GM04504 (cell line): ENCODE results near the gene FBXO40.

Experiments
- DNase-seq: peaks from one replicate; pipeline ENCODE4 v3.0.0-alpha.2; 2012; ENCODE audit warnings: low read depth

Gene FBXO40

DNA sequence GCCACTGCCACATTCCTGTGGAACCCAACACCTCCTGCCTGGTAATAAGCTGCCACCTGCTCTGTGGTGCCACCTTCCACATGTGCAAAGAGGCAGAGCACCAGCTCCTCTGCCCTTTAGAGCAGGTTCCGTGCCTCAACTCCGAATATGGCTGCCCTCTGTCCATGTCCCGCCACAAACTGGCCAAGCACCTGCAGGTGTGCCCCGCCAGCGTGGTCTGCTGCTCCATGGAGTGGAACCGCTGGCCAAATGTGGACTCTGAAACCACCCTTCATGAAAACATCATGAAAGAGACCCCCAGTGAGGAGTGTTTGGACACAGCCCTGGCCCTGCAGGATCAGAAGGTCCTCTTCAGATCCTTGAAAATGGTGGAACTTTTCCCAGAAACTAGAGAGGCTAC, 28.3 kb downstream of the FBXO40 start:
- DNase-seq, result no peak

- no peak for DNase-seq
These were observed 31.1 kb downstream of the FBXO40 start for GRCh38 chr3:121624147-121624899.

DNA sequence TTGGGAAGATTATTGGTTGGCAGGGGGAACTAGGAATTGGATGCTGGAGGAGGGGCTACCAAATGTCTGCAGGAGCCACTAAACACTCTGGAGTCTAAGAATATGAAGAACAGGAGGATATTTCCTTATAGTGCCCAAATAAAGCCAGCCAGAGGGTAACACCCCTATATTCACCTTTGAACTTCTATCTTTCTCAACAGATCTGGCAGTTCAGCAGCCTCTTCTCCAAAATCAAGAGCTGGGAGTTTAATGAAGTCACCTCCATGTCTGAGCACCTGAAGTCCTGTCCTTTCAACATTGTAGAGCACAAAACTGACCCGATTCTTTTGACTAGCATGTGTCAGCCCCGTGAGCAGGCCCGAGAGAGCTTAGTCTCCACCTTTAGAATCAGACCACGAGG, 33.3 kb downstream of the FBXO40 start:
- no peak for DNase-seq

- DNase-seq, result no peak
These were observed 34.0 kb downstream of the FBXO40 start for GRCh38 chr3:121627211-121627610.

GRCh38 chr3:121627622-121628021, 34.4 kb downstream of the FBXO40 start:
- DNase-seq, result no peak

- no peak for DNase-seq
These were observed 36.4 kb downstream of the FBXO40 start for GRCh38 chr3:121629601-121630000.

GRCh38 chr3:121630355-121630754, 37.2 kb downstream of the FBXO40 start:
- DNase-seq, result no peak

GRCh38 chr3:121637922-121638321, 44.7 kb downstream of the FBXO40 start:
- DNase-seq, result no peak

DNA sequence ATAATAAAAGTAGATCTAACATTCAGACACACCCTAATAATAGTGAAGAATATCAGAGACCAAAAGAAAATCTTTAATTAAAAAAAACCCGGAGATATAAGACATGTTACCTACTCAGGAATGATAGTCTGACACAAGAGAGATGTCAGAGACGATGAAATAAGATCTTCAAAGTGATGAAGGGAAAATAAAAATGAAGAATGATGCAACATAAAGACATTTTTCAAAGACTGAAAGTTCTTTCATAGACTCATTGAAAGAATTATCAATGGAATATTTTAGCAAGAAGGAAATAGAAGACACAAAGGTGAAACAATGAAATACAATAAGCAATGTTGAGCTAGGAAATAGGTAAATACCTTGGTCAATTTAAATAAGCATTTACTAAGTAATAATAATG, 47.9 kb downstream of the FBXO40 start:
- DNase-seq, result no peak

DNA sequence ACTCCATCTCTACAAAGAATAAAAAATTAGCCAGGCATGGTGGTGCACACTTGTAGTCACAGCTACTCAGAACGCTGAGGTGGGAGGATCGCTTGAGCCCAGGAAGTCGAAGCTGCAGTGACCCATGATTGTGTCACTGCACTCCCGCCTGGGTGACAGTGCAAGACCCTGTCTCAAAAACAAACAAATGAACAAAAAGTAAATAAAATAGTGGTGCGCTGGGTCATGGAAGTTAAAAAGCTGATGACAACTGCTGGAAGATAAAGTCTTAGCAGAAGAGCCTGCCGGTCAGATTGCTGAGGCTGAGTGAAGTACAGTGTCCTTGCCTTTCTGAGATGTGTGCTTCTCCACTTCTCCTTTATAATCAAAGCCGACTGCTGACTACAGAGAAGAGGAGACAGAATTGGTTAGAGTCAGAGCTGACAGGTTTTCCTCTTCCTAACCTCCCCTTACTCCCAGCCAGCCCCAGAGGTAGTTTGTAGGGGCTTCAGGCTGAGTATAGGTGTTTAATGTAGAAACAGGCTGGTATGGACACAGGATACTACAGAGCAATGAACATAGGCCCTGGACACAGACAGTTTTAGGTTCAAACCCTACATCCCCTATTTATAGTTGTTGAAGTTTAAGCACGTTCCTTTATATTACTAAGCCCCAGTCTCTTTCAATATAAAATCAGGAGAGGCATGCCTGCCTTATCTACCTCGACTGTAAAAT, 49.6 kb downstream of the FBXO40 start:
- no peak for DNase-seq

- no peak for DNase-seq
These were observed 51.9 kb downstream of the FBXO40 start for GRCh38 chr3:121645054-121645453.

- no peak for DNase-seq
These were observed 55.2 kb downstream of the FBXO40 start for GRCh38 chr3:121648219-121648958.

GRCh38 chr3:121649645-121650044, 56.5 kb downstream of the FBXO40 start:
- no peak for DNase-seq

- DNase-seq, result no peak
These were observed 58.5 kb downstream of the FBXO40 start for GRCh38 chr3:121651684-121652083.

DNA sequence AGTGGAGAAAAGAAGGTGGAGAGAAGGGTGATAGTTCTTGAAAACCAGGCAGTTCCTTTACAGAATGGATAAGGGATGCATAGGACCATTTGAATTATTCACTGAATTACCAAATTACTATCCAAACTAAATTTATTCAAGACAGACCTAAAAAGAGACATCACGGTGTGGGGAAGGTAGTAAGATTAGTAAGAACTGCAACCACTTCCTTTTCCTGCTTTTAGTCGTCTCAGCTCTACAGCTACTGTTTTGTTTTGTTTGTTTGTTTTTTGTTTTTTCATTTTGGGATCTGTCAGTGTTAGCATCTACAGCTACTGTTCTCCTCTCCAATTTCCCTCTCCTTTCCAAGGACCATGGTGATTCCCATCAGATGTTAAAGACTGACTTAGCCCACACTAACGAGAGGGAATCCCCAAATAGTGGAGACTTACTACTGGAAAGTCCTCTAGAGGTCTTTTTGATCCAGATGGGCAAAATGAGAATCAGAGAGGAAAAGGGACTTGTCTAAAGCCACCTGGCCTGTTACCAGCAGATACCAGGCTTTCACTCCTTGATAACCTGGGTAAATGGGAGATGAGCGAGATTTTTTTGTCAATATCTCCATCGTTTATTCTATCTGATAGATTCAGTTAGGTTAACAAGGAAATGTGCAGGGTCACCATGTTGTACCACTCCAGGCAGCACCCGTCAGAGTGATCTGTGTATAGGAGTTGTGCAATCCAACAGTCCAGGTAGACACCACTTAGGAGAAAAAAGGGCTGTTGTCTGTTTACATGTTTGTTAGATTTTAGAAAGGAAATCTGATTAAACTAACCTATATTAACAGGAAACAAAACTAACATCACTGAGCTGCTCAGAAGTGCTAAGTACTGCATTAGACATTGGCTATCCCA, 61.6 kb downstream of the FBXO40 start:
- DNase-seq, result no peak

- no peak for DNase-seq
These were observed 65.7 kb downstream of the FBXO40 start for GRCh38 chr3:121658716-121659435.

GRCh38 chr3:121659586-121659985, 66.4 kb downstream of the FBXO40 start:
- DNase-seq, result no peak

DNA sequence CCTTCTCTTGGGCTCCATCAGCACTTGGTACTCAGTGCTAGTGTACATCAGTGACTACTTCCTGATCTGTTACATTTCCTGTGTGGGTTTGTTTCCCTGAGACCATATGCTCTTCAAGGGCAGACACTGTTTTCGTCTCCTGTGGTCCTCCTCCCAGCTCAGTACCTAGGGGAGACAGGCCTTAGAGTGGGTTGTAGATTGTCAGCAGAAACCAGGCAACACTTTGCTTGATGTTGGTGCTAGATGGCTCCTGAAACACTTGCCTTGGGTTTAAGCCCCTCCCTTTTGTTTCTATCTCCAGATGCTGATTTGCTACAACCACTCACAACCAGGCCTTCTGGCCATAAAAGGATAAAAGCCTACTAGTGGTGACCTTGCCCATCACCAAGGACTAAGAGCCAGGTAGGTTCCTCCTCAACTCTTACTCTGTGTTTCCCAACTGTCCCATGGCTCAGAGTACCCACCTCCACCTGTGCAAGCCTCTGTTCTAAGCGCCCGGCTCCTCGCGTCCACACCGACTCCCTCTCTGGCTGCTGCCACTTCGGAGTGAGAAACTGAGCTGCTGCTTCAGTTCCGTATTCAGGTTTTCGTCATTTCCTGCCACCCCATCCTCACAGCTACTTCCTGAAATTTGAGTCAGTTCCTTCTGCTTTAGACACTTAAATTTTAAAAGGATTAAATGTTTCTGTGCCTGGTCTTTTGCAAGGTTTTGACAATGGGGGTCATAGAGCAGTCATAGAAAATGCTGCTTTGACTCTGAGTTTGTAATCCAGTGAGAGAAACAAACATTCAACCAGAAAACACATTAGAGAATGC, 67.4 kb downstream of the FBXO40 start, which contains the start of gene HCLS1:
Gene HCLS1 (minus strand): TSS at position 548 of the 816 bp plus-strand sequence. CDS start 2,556 bp downstream, outside the sequence.
- DNase-seq, result no peak

- no peak for DNase-seq
These were observed 68.2 kb downstream of the FBXO40 start for GRCh38 chr3:121661376-121661775.

DNA sequence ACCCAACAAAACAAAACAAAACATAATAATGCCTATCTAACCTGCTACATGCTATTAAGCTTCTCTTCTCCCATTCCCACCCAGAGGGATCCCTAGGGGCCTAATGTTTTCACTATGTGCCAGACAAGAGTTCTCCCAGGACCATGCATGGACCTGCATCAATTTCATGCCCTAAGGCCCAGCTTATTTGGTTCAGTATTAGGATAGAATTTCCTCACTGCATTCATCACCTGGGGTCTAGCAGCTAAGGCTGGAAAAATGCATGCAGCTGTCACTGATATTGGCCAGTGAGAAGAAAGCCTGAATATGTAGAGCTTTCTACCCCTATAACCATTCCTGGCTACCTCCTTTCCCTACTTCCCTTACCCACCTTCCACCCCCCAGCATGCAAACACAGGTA, 69.6 kb downstream of the FBXO40 start:
- no peak for DNase-seq
